GM21529 (cell line): Measurements from ENCODE around the gene LRRN2.
"Not testable (repeated sequence)": the region's sequence is repeated elsewhere in the genome, so short reads cannot be mapped to it uniquely, and the experiment has no call there.

Source experiments
- ATAC-seq: cut with Tn5 transposase; IDR thresholded peaks from one replicate; pipeline ENCODE4 v1.9.1; 2021; ENCODE audit not compliant: unreplicated experiment

LRRN2 gene

DNA sequence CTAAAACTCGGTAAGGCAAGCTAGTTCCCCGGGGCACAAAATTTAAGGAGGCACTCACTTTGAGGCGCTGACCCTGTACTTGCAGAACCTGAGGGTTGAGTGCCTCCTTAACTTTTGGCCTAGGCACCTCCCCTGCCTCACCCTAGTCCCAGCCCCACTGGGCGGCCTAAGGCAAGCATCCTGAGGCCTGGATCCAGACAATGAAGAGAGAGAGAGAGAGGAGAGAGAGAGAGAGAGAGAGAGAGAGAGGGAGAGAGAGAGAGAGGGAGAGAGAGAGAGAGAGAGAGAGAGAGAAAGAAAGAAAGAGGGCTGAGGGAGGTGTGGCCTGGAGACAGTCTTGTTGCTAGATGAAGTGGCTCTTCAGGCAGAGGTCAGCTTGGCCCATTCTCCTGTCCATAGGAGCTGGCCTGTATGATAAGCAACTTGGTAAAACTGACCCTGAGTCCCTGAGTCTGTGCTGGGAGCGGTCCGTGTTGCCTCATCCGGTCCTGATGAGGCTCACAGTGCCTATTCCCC lies 7.4 kb upstream of the LRRN2 start:
- no peak for ATAC-seq

DNA sequence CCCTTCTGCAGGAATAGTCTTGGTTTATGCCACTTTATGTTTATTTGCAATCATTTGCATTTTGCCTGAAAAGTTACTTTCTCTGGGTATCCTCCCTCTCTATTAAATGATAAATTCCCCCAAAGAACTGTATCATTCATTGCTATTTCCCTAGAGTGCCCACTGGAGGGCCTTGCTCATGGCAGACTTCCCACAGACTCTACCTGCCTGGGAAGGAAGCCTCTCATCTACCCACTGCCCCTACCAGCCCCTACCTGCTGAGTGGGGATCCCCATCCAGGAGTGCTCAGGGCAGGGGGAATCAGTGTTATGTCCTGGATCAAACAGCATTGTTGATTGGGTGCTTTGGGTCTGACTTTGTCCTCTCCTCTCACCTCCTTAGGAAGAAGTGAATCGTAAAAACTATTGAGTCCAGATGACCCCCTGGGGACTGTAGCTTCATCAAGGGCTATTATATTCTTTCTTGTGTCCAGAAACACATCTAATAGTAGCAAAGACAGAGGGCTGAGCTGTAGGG lies 6.8 kb upstream of the LRRN2 start:
- ATAC-seq = no peak

DNA sequence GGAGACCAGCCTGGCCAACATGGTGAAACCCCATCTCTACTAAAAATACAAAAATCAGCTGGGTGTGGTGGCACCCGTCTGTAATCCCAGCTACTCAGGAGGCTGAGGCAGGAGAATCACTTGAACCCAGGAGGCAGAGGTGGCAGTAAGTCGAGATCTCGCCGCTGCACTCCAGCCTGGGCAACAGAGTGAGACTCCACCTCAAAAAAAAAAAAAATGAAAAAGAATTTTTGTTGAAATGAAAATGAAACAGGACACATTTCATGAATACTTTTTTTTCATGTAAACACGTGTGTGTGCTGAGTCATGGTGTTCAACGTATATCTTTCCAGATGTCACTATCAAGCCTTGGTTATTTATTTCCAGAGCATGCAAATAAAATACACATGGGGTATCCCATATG lies 5.8 kb upstream of the LRRN2 start:
- not testable (repeated sequence) for ATAC-seq

DNA sequence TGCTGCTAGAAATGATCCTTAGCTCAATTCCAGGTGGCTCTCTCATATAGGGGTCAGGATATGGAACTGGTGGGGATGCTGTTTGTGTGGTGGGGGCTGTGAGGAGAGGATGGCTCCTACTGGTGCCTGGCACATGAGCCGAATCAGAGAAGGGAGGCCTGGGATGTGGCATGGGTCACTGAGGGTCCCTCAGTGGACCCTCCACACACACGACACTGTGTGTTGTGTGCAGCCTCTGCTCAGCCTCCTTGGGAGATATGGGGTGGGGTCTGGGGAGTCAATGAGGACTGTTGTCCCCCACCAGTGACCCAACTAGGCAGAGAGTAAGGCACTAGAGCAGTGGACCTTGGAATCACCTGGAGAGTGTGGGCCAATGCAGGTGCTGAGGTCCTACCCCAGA lies 3.2 kb upstream of the LRRN2 start:
- no peak for ATAC-seq

DNA sequence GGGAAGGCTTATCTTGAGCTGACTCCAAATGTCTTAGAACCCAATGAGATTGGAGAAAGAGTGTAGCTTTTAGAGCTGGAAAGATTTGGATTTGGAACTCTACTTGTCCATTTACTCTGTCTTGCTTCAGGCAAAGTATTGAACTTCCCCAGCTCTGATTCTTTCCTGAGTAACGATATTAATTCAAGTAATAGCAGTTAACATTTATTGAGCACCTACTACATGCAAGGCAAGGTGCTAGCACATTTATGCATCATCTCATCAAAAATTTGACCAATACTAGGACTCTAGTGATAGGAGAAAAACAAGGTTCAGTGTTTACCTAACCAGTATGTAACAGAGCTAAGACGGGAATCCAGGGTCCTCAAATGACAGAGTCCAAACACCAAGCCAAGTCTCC lies 2.5 kb upstream of the LRRN2 start:
- no peak for ATAC-seq

DNA sequence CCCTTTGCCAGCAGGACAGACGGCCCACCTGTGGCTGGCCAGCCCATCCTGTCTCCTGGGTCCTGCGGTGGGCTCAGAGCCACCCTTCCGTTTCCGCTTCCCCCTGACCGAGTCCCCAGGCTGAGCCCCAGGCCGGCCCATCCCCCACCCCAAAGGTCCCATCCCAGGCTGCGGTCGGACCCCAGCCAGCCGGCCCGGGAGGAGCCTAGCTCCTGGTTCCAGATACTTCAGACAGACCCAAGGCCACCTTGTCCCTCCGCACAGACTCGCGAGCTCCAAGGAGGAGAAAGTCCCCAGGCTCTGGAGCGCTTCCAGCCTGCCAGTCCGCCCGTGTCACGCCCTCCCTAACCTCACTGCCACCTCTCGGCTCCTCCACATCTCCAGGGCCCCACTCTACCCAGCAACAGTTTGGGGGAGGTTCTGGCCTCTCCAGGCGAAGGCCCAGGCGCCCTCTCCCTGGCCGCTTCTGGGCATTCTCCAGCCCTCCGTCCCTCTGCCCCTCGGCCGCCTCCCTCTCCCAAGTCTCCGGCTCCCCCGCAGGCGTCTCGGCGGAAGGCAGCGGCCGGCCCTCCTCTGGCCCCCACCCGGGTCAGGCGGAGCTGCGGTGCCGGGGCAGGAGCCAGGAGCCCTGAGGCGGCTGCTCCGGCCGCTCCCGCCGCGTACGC lies 835 bp downstream of the LRRN2 start:
- ATAC-seq = no peak

DNA sequence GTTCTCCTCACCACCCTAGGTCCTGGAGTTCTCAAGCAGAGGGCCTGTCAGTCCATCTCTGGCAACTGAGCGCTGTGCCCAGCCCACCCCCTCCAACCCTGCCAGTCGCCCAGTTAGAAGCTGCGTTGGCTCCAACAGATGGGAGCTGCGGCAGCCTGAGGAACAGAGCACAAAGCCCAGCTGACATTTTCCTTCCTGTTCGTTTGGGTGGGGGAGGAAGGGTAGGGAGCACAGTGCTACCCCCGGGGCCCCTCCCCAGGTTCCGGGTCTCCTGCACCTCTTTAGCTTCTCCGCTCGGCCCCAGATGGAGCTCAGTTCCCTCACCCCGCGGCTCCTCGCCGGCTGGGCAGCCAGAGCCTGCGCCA lies 1.4 kb downstream of the LRRN2 start:
- ATAC-seq = no peak

DNA sequence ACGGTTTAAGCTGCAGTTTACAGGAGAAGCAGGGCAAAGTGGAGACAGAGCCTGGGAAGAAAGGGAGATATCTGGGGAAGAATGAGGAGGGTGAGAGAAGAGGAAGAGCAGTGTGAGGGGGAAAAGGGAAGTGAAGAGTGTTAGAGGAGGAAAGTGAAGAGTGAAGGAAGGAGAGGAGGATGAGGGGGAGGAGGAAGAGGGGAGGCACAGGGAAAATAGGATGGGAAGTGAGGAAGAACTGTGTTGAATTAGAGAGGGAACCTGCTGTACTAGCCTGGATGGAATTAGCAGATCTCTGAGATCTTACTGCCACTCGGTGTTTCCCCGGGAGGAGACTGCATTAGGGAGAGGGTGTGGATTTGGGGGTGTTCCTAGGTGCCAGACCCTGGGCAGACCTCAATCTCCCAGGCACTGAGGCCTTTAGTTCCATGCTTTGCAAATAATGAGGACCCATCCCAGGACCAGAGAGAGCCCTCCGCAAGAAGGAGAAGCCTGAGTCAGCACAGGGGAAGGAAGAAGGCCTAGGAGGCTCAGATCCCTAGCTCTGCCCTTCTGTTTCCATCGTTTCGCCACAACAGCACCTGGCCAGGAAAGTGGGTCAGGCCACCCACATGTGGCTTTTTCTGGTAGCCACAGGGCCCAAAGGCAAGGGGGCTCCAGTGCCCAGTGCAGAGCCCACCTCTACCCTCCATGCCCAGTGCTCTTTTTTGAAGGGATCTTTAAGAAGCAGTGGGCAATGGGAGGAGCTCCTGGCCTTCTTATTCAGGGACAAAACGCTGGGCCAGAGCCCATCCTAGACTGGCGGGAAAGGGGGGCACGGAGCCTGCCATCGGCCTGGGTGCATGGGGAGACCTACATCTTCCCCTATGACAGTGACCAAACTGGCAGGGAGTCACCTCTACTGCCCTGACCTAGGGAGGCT lies 2.0 kb downstream of the LRRN2 start:
- no peak for ATAC-seq

DNA sequence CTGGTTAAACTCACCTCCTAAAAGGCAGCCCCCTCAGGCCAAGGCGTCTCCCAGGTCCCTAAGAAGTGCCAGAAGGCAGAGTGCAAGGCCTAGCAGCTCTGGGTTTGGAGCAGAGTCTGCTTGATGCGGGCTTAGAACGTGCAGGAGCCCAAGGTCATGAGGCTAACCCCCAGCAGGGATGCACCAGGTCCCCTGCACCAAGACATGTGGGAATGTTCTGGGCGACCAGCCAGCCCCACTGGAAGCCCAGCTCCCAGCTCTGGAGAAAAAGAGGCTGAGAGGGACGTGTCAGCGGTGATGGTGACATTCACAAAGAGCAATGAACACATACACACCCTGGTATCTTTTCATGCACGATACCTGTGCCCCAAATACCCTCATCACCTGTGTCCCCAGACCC lies 5.1 kb downstream of the LRRN2 start:
- no peak for ATAC-seq

DNA sequence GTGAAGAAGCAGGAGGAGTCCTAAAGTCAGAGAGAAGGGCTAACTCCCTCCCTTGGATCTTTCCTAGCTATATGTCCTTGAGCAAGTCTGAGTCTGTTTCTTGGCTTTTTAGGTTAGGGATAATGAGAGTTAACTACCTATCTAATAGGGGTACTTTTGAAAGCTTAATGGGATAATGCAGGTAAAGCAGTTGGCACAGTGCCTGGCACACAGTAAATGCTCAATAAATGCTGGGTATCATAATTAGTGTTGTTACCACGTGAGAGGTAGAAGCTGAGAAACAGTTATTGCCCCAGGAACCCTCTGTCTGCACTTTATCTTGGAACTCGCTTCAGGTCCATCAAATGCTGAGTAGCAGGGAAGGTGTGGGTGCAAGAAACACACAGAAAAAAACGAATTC lies 5.5 kb downstream of the LRRN2 start:
- no peak for ATAC-seq

DNA sequence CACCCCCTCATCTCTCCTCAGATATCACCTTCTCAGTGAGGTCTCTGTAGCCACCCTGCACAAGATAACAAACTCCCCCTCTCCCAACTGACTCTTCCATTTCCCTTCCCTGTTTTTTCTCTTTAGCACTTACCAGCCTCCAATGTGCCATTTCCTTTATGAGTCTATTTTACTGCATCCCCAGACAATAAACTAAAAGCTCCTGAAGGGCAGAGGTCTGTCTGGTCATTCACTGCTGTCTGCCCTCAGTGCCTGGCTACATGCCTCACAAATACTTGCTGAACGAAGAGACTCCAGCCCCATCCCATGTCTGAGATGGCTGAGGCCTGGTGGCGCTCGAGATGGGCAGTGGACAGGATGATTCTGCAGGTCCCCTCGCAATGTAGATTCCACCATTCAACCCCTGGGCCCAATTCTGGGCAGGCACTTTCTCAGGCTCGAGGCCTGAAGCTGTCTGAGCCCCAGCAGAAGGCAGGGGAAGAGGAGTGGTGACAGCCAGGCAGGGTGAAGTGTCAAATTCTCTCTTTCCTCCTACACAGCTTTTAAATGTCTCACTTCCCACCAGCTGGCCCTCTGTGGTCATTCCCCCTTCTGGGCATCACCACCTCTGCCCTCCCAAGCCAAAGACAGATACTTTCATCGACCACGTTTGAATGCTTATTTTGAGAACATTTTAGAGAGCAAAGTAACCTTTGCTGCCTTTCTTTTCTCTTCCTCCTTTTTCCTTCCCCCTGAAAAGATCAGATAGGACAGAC lies 6.6 kb downstream of the LRRN2 start:
- ATAC-seq = no peak

DNA sequence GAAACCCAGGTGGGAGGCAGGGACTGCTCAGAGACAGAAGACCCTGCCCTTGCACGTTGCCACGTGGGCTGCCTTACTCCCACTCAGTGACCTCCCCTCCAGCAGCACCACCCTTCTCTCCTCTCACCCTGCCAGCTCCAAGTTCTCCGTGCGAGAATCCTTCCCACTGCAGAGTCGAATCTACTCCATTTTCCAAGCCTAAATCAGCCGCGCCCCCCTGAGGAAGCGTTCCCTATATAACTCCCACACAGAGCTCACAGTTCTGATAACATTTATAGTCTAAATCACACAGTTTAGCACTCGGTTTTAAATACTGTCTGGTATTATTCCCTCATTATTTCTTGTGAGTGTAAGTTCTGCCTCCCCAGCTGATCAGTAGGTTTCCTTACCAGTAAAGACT lies 7.7 kb downstream of the LRRN2 start:
- no peak for ATAC-seq

DNA sequence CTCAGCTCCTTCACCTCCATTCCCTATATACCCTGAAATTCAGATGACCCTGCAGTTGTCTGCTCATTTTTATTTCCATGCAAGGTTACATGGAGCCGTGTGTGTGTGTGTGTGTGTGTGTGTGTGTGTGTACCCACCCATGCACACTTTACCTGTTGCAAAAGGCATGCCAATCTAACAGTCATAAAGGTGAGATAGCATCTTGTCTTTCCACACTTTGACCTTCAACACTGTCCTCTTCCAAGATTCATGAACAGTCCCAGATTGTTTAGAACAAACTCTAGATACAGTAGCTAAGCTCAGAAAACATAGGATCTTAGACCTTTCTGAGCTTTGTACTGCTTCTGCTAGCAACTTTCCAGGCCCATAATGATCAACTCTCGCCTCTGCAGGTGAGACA lies 9.5 kb downstream of the LRRN2 start:
- ATAC-seq = no peak

DNA sequence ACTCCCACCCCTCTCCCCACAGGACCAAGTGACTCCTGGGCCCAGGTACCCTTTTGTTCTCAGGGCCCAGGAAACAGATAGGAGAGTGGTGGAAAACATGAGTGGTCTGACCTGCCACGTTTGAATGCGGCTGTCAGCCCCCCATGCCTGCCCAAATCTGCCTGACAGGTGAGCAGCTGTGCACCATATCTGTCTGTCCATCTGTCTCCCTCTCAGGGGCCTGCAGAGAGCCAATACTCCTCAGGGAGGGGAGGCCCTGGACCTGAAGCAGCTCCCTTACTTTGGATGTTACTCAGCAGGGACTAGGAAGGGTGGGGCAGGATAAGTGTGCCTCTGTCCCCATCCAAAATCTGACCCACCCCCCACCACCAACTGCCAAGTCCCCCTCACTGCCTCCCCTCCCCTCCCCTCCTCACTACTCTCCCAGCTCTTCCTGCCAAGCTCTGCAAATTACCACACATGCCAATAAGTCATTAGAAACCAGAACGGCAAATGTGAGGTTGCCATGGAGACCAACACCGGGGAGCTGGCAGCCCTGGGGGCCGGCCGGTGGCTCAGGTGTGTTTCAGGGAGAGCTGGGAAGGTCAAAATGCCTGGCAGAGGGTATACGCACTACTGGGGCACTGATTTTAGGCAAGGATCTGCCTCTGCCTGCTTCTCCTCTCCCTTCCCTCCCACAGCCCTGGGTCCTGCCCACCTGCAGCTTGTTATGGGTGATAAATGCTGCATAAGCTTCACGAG lies 11.5 kb downstream of the LRRN2 start:
- ATAC-seq = no peak

DNA sequence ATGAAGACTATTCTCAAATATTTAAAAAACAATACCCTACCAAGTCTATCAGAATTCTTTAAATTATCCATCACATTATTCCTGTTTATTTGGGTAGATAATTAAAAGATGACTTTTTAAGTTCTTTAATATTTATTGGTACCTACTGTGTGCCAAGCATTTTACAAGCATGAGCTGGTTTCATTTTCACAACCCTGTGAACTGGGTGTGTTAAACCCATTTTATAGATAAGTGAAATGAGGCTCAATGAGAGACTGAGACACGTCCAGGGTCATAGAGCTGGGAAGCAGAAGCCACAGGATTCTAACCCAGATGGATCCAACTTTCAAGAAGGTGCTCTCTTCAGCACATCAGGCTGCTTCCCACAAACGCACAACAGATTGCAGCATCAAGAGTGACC lies 12.3 kb downstream of the LRRN2 start:
- no peak for ATAC-seq

DNA sequence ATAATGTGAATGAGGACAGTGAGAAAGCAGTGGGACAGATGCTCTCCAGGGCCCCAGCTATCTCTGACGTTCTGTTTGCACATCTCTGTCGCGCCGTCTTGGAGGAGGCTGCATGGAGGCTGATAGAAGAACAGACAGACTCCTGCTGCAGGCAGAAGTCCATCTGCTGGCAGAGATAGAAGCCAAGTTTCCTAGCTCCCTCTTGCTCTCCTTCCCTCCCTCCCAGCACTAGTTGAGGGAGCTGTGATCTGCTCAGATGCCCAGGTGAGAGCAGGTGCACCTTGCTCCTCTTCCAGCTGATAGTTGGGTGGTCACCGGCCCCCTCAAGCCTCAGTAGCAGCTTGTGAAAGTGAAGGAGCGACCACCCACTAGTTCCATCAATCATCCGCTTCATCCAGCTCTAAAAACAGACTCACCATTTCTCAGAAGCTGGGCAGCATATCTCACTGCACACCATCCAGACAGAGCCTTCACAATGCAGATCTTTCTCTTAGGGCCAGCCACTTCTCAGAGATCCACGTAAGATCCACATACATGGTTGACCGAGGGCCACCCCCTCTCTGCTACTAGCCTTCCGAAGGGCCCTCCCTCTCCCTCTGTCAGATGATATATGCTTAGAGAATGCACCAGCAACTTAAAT lies 12.9 kb downstream of the LRRN2 start:
- ATAC-seq = no peak

DNA sequence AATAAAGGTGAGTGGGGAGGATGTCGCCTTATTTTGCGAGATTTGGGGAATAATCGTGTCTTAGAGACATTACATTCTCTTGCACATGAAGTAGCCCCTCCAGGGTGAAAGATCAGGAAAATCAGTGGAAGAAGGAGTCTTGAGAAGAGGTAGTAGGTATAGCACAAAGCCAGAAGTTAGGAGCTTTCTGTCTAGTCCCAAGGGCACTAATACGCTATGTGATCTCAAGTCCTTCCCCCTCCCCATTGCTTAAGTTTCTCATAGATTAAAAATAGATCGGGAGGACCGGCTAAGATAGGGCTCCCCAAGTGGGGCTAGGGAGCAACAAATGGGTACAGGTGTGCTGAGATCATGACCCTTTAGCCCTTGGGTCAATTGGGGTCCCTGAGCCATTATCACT lies 13.5 kb downstream of the LRRN2 start:
- ATAC-seq = no peak

DNA sequence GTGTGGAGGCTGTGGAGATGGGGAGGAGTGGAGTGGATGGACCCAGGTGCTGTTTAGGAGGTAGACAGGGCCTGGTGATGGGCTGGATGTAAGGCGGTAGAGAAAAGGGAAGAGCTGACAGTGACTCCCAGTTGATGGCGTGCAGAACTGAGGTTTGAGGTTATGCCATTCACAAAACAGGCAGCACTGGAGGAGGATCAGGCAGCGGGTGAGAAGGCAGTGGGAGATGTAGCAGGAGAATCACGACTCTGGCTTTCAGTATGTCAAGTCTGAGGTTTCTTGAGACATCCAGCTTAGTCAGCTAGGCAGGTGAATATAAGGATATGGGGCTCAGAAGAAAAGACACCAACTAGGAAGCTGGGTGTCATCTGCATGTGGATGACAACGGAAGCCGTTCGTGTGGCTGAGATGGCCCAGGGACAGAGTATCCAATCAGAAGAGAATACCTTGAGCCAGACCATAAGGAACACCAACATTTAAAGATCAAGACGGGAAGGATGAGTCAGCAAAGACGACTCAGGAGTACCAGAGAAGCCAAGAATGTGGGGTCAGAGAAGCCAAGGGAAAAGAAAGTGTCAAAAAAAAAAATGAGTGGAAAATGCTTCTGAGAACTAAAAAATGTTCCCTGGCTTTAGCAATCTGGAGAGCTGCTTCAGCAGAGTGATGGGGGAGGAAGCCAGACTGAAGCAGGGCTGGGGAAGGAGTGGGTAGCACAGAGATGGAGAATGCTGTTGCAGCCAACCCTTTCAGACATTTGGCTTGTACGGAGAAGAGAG lies 15.2 kb downstream of the LRRN2 start:
- ATAC-seq = no peak

DNA sequence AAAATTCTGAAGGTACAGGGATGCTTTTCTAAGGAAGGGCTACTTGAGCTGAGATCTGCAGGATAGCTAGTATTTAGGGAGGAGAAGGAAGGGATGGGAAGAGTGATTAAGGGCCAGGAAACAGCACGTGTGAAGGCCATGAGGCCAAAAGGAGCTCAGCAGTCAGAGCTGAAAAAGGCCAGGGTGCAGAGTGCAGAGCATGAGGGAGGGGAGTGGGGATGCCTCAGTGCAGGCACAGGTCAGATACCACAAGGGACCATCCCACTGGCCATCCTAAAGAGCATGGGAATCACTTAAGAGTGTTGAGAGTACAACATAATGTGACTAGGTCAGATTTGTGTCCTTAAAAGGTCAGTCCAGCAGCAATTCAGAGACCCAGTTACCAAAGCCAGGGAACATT lies 16.0 kb downstream of the LRRN2 start:
- no peak for ATAC-seq

DNA sequence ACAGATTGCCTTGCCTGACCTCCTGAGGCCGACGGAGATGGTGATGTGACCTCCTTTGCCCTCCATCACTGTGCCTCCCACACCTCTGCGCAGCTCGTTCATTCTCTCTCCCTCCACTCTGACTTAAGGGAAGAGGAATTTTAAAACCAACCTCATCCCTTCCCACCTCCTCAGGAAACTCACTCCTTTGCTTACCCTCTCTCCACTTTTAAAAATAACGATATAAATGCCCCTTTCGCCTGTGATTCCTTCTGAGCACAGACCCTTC lies 21.2 kb downstream of the LRRN2 start:
- ATAC-seq = no peak
